Upper lobe of left lung (tissue), 6 donors: ENCODE results near the gene LSM14A. TPM values are rescaled to one million over a fixed set of nuclear protein-coding genes. Genes with fewer than 3 reads are reported as not detected.
A peak's percentile ranks its signal among the peaks of the same experiment; 100 is the strongest.

Experiments used
- ATAC-seq, 2 donors: fragments of 200-7000 bp; cut with Tn5 transposase; one replicate each; pipeline ENCODE4 v1.9.1; 2022; ENCODE audit warnings: mild to moderate bottlenecking in 2 of 2, moderate library complexity in 2 of 2; ENCODE audit not compliant: low FRiP score in 2 of 2
- DNase-seq, 2 donors: peaks; one replicate each; pipeline ENCODE4 v3.0.0-alpha.2; 2019 to 2020
- H3K27ac ChIP-seq, 4 donors: fragments of 200-600 bp; sonication (generic); one replicate each; pipeline ENCODE4 v1.5.1; 2016 to 2019
- H3K27me3 ChIP-seq, 4 donors: fragments of 200-600 bp; sonication (generic); one replicate each; pipeline ENCODE4 v1.5.1; 2017 to 2019
- H3K36me3 ChIP-seq, 4 donors: fragments of 200-600 bp; sonication (generic); one replicate each; pipeline ENCODE4 v1.5.1; 2016 to 2019
- H3K4me1 ChIP-seq, 4 donors: fragments of 200-600 bp; sonication (generic); one replicate each; pipeline ENCODE4 v1.5.1; 2018 to 2019
- H3K4me3 ChIP-seq, 4 donors: fragments of 200-600 bp; sonication (generic); one replicate each; pipeline ENCODE4 v1.5.1; 2017 to 2019; ENCODE audit warnings: mild to moderate bottlenecking in 2 of 4, moderate library complexity in 1 of 4
- H3K9me3 ChIP-seq, 4 donors: fragments of 200-600 bp; sonication (generic); one replicate each; pipeline ENCODE4 v1.5.1; 2018 to 2019
- EP300 ChIP-seq, 4 donors: sonication (generic); formaldehyde crosslinking; IDR thresholded peaks; one replicate each; pipeline ENCODE4 v1.5.1; 2017; ENCODE audit warnings: antibody characterized with exemption in 4 of 4, control low read depth in 2 of 4
- POLR2A ChIP-seq, 4 donors: fragments of 450-650 bp; IDR thresholded peaks; one replicate each; pipeline ENCODE4 v1.5.1; 2016 to 2017; ENCODE audit warnings: antibody characterized with exemption in 4 of 4, mild to moderate bottlenecking in 2 of 4
- POLR2AphosphoS5 ChIP-seq, 2 donors: sonication (generic); formaldehyde crosslinking; IDR thresholded peaks; one replicate each; pipeline ENCODE4 v1.5.1; 2017; ENCODE audit warnings: antibody characterized with exemption in 2 of 2
- WGBS, 2 donors: methylation state at CpG; one replicate each; pipeline ENCODE4 v1.1.5; 2017 to 2018; 5-methylcytosine and 5-hydroxymethylcytosine counted together
- total RNA-seq, 6 donors: library from RNA; depleted of rRNA in 4 of 6; stranded (reverse); fragments of >200 nt in 4 of 6; gene quantifications; one replicate each; pipeline versions ENCODE4 v1.1.0 to v1.2.1, GENCODE V29; 2016 to 2021
- TF ChIP-seq, protein P1 (sequence below), 6 experiments: fragments of 450-650 bp in 4 of 6; fragments of 200-600 bp in 2 of 6; sonication (generic) in 2 of 6; IDR thresholded peaks; one replicate each; pipeline ENCODE4 v1.5.1; 2016 to 2019; ENCODE audit warnings: antibody characterized with exemption in 6 of 6
- donor health status: DM: no; HTN: no; CAD: no; lungs with moderate emphysema.
- donor health status: DM: no; HTN: yes; CAD: no; lungs with severe emphysema.

LSM14A gene
- total RNA-seq, 6 donors from 2014 or later = 85.2 to 212 (median 96.3) TPM

- Histone ChIP-seq H3K4me3 (no peak overlapping the region), H3K9me3 (no peaks in the 10 kb centered on the region), H3K36me3 (peaks cover 0 to 4% (median 0%) of the 10 kb centered on the region in 4 donors), H3K27me3 (no peaks in the 10 kb centered on the region), H3K27ac (peak overlapping the region in 3 of 4 donors; percentile 21 to 84 (median 83)), H3K4me1 (peaks cover 35 to 52% (median 41%) of the 10 kb centered on the region in 4 donors)
- TF ChIP-seq EP300 (IDR thresholded peaks at IDR 0.05) (no peak), POLR2AphosphoS5 (IDR thresholded peaks at IDR 0.05) (no peak), POLR2A (IDR thresholded peaks at IDR 0.05) (no peak)
- TF ChIP-seq, protein P1, sequence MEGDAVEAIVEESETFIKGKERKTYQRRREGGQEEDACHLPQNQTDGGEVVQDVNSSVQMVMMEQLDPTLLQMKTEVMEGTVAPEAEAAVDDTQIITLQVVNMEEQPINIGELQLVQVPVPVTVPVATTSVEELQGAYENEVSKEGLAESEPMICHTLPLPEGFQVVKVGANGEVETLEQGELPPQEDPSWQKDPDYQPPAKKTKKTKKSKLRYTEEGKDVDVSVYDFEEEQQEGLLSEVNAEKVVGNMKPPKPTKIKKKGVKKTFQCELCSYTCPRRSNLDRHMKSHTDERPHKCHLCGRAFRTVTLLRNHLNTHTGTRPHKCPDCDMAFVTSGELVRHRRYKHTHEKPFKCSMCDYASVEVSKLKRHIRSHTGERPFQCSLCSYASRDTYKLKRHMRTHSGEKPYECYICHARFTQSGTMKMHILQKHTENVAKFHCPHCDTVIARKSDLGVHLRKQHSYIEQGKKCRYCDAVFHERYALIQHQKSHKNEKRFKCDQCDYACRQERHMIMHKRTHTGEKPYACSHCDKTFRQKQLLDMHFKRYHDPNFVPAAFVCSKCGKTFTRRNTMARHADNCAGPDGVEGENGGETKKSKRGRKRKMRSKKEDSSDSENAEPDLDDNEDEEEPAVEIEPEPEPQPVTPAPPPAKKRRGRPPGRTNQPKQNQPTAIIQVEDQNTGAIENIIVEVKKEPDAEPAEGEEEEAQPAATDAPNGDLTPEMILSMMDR (IDR thresholded peaks at IDR 0.05) = no peak
- no peak for ATAC-seq
- DNase-seq = no peak
- WGBS, 2 donors = 79 to 81% methylated on average over 7 of the region's 7 CpGs
These were observed 102.1 kb downstream of the LSM14A start for GRCh38 chr19:34274284-34274826.

DNA sequence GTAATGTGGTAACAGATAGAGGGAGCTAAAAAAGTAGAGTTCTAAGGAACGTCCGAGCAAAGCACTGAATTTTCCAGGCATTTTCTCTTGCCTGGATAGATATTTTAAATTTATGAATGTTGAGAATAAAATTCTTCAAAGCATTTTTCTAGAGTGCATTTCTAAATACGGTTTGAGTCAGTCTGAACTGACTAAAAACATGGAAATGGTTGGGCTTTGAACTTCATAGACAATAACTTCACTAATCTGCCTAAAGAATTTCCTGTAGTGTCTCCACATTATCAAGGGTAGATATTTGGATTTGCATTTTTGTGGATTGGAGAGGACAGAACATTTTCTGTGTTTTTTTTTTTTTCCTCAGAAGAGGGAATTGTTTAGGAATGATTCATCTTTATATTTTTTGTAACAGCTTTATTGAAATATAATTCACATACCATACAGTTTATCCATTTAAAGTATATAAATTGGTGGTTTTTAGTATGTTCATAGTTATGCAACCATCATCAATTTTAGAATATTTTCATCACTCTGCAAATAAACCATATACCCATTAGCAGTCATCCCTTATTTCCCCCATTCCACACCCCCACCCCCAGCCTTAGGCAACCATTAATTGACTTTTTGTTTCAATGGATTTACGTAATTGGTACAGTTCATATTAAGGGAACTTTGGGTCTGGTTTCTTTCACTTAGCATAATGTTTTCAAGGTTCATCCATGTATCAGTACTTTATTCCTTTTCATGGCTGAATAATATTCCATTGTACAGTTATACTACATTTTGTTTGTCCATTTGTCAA is 102.7 kb downstream of the LSM14A start:
- DNase-seq (no peak), ATAC-seq (no peak)
- Histone ChIP-seq H3K9me3 (no peaks in the 10 kb centered on the region), H3K4me3 (no peak overlapping the region), H3K27ac (peak overlapping the region in 3 of 4 donors; percentile 21 to 84 (median 83)), H3K36me3 (peaks cover 0 to 4% (median 0%) of the 10 kb centered on the region in 4 donors), H3K27me3 (no peaks in the 10 kb centered on the region), H3K4me1 (peaks cover 28 to 46% (median 34%) of the 10 kb centered on the region in 4 donors)
- WGBS, 2 donors = 54 to 57% methylated on average over 4 of the region's 4 CpGs
- TF ChIP-seq EP300 (IDR thresholded peaks at IDR 0.05) = no peak
- TF ChIP-seq, protein P1 (IDR thresholded peaks at IDR 0.05) = no peak
- no peak for TF ChIP-seq POLR2A (IDR thresholded peaks at IDR 0.05)
- no peak for TF ChIP-seq POLR2AphosphoS5 (IDR thresholded peaks at IDR 0.05)

DNA sequence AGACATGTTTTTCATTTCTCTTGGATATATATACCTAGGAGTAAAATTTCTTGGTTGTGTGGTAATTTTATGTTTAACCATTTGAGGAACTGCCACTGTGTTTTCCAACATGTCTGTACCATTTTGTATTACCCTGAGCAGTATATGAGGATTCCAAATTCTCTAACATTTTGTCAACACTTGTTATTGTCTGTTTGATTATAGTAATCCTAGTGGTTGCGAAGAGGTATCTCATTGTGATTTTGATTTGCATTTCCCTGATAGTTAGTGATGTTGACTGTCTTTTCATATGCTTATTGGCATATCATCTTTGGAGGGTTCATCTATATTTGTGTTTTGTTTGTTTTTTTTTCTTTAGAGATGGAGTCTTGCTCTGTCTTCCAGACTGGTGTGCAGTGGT is 103.4 kb downstream of the LSM14A start:
- Histone ChIP-seq H3K36me3 (peaks cover 0 to 4% (median 0%) of the 10 kb centered on the region in 4 donors), H3K4me3 (no peak overlapping the region), H3K9me3 (no peaks in the 10 kb centered on the region), H3K27ac (peak overlapping the region in 1 of 4 donors; percentile 83), H3K27me3 (no peaks in the 10 kb centered on the region), H3K4me1 (peaks cover 21 to 39% (median 27%) of the 10 kb centered on the region in 4 donors)
- DNase-seq = no peak
- no peak for ATAC-seq
- WGBS, 2 donors = 88 to 95% methylated on average over 1 of the region's 1 CpG
- TF ChIP-seq POLR2AphosphoS5 (IDR thresholded peaks at IDR 0.05) (no peak), POLR2A (IDR thresholded peaks at IDR 0.05) (no peak), EP300 (IDR thresholded peaks at IDR 0.05) (no peak)
- TF ChIP-seq, protein P1 (IDR thresholded peaks at IDR 0.05) = no peak

DNA sequence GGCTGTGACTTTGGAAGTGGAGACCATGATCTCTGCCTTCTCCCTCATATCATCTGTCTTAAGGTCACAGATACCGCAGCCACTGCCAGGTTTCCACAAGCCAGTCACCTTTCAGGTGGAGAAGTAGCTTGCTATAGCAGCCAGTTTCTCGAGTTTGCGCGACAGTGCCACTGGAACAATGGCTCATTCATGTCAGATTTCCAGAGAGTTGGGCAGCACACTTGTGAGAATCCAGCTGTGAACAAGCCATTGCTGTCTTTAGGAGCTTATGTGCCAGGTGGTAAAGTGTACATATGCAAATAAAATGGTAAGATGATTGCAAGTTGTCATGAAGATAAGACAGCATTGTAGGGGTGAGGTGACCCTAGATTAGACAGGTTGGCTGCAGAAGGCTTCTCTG is 104.3 kb downstream of the LSM14A start:
- ATAC-seq (no peak), DNase-seq (no peak)
- Histone ChIP-seq H3K4me3 (no peak overlapping the region), H3K27ac (peak overlapping the region in 1 of 4 donors; percentile 83), H3K4me1 (peaks cover 12 to 33% (median 19%) of the 10 kb centered on the region in 4 donors), H3K9me3 (no peaks in the 10 kb centered on the region), H3K27me3 (no peaks in the 10 kb centered on the region), H3K36me3 (peaks cover 0 to 4% (median 0%) of the 10 kb centered on the region in 4 donors)
- WGBS, 2 donors = 79 to 81% methylated on average over 4 of the region's 4 CpGs
- TF ChIP-seq POLR2AphosphoS5 (IDR thresholded peaks at IDR 0.05) (no peak), EP300 (IDR thresholded peaks at IDR 0.05) (no peak), POLR2A (IDR thresholded peaks at IDR 0.05) (no peak)
- TF ChIP-seq, protein P1 (IDR thresholded peaks at IDR 0.05) = no peak
